Nephron progenitor cell (in vitro differentiated cells): ENCODE data around the gene PRPH.
A peak's percentile ranks its signal among the peaks of the same experiment; 100 is the strongest.
"Not testable (repeated sequence)": the region's sequence is repeated elsewhere in the genome, so short reads cannot be mapped to it uniquely, and the experiment has no call there.

Experiments
- DNase-seq: peaks from one replicate; pipeline ENCODE4 v3.0.0; 2021
- H3K27ac Mint-ChIP-seq: 2 replicates; pipeline ENCODE4 v1.8.0; 2021; ENCODE audit warnings: mild to moderate bottlenecking, moderate library complexity, mixed read lengths
- H3K27me3 Mint-ChIP-seq: 2 replicates; pipeline ENCODE4 v1.8.0; 2021; ENCODE audit warnings: mild to moderate bottlenecking, low read depth, mixed read lengths; ENCODE audit not compliant: poor library complexity
- H3K36me3 Mint-ChIP-seq: 2 replicates; pipeline ENCODE4 v1.8.0; 2021; ENCODE audit warnings: low read depth, mixed read lengths
- H3K4me1 Mint-ChIP-seq: 2 replicates; pipeline ENCODE4 v1.8.0; 2021; ENCODE audit warnings: mixed read lengths
- H3K4me3 Mint-ChIP-seq: 2 replicates; pipeline ENCODE4 v1.8.0; 2021; ENCODE audit warnings: mild to moderate bottlenecking, moderate library complexity, mixed read lengths
- H3K9me3 Mint-ChIP-seq: 2 replicates; pipeline ENCODE4 v1.8.0; 2021; ENCODE audit warnings: mild to moderate bottlenecking, moderate library complexity, mixed read lengths
- TF ChIP-seq, protein P1 (sequence below): fragments of 200-600 bp; sonication (generic); IDR thresholded peaks from 2 replicates; pipeline ENCODE4 v1.5.0; 2021; ENCODE audit warnings: antibody characterized with exemption

Gene PRPH

GRCh38 chr12:49295082-49295936 lies at the start of gene PRPH:
Gene PRPH, plus strand, starts transcription at chr12:49295147. Its CDS starts 54 bp downstream, at chr12:49295201.
- H3K4me3 Mint-ChIP-seq: no peak within 1 kb of the TSS
- peaks cover 95% of the 10 kb centered on the region for H3K27me3 Mint-ChIP-seq
- no peaks in the 10 kb centered on the region for H3K36me3 Mint-ChIP-seq
- H3K9me3 Mint-ChIP-seq: no peaks in the 10 kb centered on the region
- DNase-seq: peak; percentile 62
- peaks cover 17% of the 10 kb centered on the region for H3K4me1 Mint-ChIP-seq
- TF ChIP-seq, protein P1, sequence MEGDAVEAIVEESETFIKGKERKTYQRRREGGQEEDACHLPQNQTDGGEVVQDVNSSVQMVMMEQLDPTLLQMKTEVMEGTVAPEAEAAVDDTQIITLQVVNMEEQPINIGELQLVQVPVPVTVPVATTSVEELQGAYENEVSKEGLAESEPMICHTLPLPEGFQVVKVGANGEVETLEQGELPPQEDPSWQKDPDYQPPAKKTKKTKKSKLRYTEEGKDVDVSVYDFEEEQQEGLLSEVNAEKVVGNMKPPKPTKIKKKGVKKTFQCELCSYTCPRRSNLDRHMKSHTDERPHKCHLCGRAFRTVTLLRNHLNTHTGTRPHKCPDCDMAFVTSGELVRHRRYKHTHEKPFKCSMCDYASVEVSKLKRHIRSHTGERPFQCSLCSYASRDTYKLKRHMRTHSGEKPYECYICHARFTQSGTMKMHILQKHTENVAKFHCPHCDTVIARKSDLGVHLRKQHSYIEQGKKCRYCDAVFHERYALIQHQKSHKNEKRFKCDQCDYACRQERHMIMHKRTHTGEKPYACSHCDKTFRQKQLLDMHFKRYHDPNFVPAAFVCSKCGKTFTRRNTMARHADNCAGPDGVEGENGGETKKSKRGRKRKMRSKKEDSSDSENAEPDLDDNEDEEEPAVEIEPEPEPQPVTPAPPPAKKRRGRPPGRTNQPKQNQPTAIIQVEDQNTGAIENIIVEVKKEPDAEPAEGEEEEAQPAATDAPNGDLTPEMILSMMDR: no peak
- no peak within 1 kb of the TSS for H3K27ac Mint-ChIP-seq

GRCh38 chr12:49251357-49251756 lies 43.6 kb upstream of the PRPH start:
- Mint-ChIP-seq H3K27ac (no peak overlapping the region), H3K4me1 (no peaks in the 10 kb centered on the region), H3K27me3 (peaks cover 5% of the 10 kb centered on the region), H3K4me3 (no peak overlapping the region), H3K36me3 (no peaks in the 10 kb centered on the region), H3K9me3 (no peaks in the 10 kb centered on the region)
- TF ChIP-seq, protein P1: no peak
- no peak for DNase-seq

GRCh38 chr12:49253033-49253623 lies 41.8 kb upstream of the PRPH start:
- Mint-ChIP-seq H3K9me3 (no peaks in the 10 kb centered on the region), H3K27me3 (peaks cover 7% of the 10 kb centered on the region), H3K27ac (no peak overlapping the region), H3K4me3 (no peak overlapping the region), H3K36me3 (no peaks in the 10 kb centered on the region), H3K4me1 (no peaks in the 10 kb centered on the region)
- TF ChIP-seq, protein P1: no peak
- no peak for DNase-seq

- H3K27ac Mint-ChIP-seq, H3K27me3 Mint-ChIP-seq, H3K4me1 Mint-ChIP-seq, H3K9me3 Mint-ChIP-seq, H3K4me3 Mint-ChIP-seq, DNase-seq, H3K36me3 Mint-ChIP-seq: not testable (repeated sequence)
Observed at GRCh38 chr12:49255456-49255855, 39.5 kb upstream of the PRPH start.

- Mint-ChIP-seq H3K27me3 (peaks cover 7% of the 10 kb centered on the region), H3K36me3 (no peaks in the 10 kb centered on the region), H3K9me3 (no peaks in the 10 kb centered on the region), H3K27ac (no peak overlapping the region), H3K4me1 (peaks cover 10% of the 10 kb centered on the region), H3K4me3 (no peak overlapping the region)
- TF ChIP-seq, protein P1: no peak
- no peak for DNase-seq
Observed at GRCh38 chr12:49255857-49256637, 38.9 kb upstream of the PRPH start.

DNA sequence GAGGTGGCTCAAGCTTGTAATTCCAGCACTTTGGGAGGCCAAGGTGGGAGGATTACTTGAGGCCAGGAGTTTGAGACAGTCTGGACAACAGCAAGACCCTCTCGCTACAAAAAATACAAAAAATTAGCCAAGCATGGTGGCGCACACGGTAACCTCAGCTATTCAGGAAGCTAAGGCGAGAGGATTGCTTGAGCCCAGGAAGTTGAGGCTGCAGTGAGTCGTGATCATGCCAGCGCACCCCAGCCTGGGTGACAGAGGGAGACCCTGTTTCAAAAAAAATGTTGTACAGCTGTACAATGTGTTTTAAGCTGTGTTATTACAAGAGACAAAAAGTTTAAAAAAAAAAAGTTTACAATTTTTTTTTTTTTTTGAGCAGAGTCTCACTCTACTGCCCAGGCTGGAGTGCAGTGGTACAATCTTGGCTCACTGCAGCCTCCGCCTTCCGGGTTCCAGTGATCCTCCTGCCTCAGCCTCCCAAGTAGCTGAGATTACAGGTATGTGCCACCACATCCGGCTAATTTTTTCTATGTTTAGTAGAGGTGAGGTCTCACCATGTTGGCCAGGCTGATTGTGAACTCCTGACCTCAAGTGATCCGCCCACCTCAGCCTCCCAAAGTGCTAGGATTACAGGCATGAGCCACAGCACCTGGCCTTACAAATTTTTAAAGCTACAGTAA lies 37.3 kb upstream of the PRPH start:
- not testable (repeated sequence) for H3K9me3 Mint-ChIP-seq, DNase-seq, H3K27me3 Mint-ChIP-seq, H3K4me3 Mint-ChIP-seq, H3K4me1 Mint-ChIP-seq, H3K27ac Mint-ChIP-seq, H3K36me3 Mint-ChIP-seq
